CD4-positive, alpha-beta T cell treated with Interleukin-21 for 1 hour (primary cell): ENCODE results near the gene SHANK2.

ENCODE experiments used
- DNase-seq: peaks from one replicate; pipeline ENCODE4 v3.0.0-alpha.2; 2020

SHANK2 gene

GRCh38 chr11:71252269-71252769 lies at the start of gene SHANK2:
Gene SHANK2 (minus strand): TSS chr11:71252577. CDS start chr11:71147326, 105,251 bp downstream.
- no peak for DNase-seq

GRCh38 chr11:71301858-71302533 lies 49.6 kb upstream of the SHANK2 start:
- no peak for DNase-seq

- no peak for DNase-seq
Observed at GRCh38 chr11:71301046-71301857, 48.9 kb upstream of the SHANK2 start.

- no peak for DNase-seq
Observed at GRCh38 chr11:71300187-71300586, 47.8 kb upstream of the SHANK2 start.

GRCh38 chr11:71298761-71299181 lies 46.4 kb upstream of the SHANK2 start:
- no peak for DNase-seq

GRCh38 chr11:71298016-71298550 lies 45.7 kb upstream of the SHANK2 start:
- no peak for DNase-seq

- DNase-seq, result no peak
Observed at GRCh38 chr11:71294846-71295600, 42.6 kb upstream of the SHANK2 start.

GRCh38 chr11:71293961-71294782 lies 41.8 kb upstream of the SHANK2 start:
- DNase-seq, result no peak

- DNase-seq, result no peak
Observed at GRCh38 chr11:71286701-71287643, 34.6 kb upstream of the SHANK2 start.

- DNase-seq, result no peak
Observed at GRCh38 chr11:71285111-71285510, 32.7 kb upstream of the SHANK2 start.

- DNase-seq, result no peak
Observed at GRCh38 chr11:71284525-71285092, 32.2 kb upstream of the SHANK2 start.

GRCh38 chr11:71283971-71284441 lies 31.6 kb upstream of the SHANK2 start:
- DNase-seq, result no peak

- DNase-seq, result no peak
Observed at GRCh38 chr11:71282581-71283351, 30.4 kb upstream of the SHANK2 start.

GRCh38 chr11:71281831-71282230 lies 29.5 kb upstream of the SHANK2 start:
- no peak for DNase-seq

GRCh38 chr11:71281204-71281603 lies 28.8 kb upstream of the SHANK2 start:
- no peak for DNase-seq

- DNase-seq, result no peak
Observed at GRCh38 chr11:71279916-71280645, 27.7 kb upstream of the SHANK2 start.

GRCh38 chr11:71272161-71272560 lies 19.8 kb upstream of the SHANK2 start:
- DNase-seq, result no peak

GRCh38 chr11:71269603-71270511 lies 17.5 kb upstream of the SHANK2 start:
- no peak for DNase-seq
